K562 treated with DMSO at 1 percent for 24 hours (cell line): ENCODE data around the gene TSSC4. TPM values are rescaled to one million over a fixed set of nuclear protein-coding genes. Genes with fewer than 3 reads are reported as not detected.

Source experiments
- total RNA-seq: library from RNA; unstranded; fragments of 300-600 nt; gene quantifications from 2 replicates; pipeline ENCODE4 v1.2.3, GENCODE V29; 2022; ENCODE audit warnings: low read depth; ENCODE audit not compliant: insufficient read depth

The TSSC4 gene
- total RNA-seq: 43.9 and 50.6 TPM in 2 replicates

GRCh38 chr11:2400069-2400761 is at the start of gene TSSC4:
TSS of gene TSSC4 (plus strand) at chr11:2400750. CDS start at chr11:2402634, 1,884 bp downstream.

GRCh38 chr11:2376751-2377451 is 23.6 kb upstream of the TSSC4 start, which contains the start of gene CD81:
TSS of gene CD81 (plus strand) at chr11:2377310. CDS start at chr11:2377550, 240 bp downstream.

GRCh38 chr11:2443881-2444820 is 43.6 kb downstream of the TSSC4 start, which contains the start of gene TRPM5:
TSS of gene TRPM5 (minus strand) at chr11:2444514. CDS start at chr11:2423036, 21,478 bp downstream.

GRCh38 chr11:2444821-2445745 is 44.5 kb downstream of the TSSC4 start, which contains the start of gene KCNQ1:
TSS of gene KCNQ1 (plus strand) at chr11:2445008. CDS start at chr11:2445099, 91 bp downstream.

Other genes with a start within 250 kb of the TSSC4 start
- gene INS, start 239.5 kb upstream of the TSSC4 start, total RNA-seq: not detected in 2 replicates
- gene TH, start 228.9 kb upstream of the TSSC4 start, total RNA-seq: not detected in 2 replicates
- gene ASCL2, start 130.2 kb upstream of the TSSC4 start, total RNA-seq: 0.34 and 0.36 TPM in 2 replicates
- gene C11orf21, start 98.8 kb upstream of the TSSC4 start, total RNA-seq: 0.65 and 0.97 TPM in 2 replicates
- 0.82 and 2.6 TPM in 2 replicates for gene TSPAN32, start 98.7 kb upstream of the TSSC4 start, total RNA-seq
- gene CD81, start 23.4 kb upstream of the TSSC4 start, total RNA-seq: 238 TPM in 2 replicates
- not detected in 2 replicates for gene TRPM5, start 43.8 kb downstream of the TSSC4 start, total RNA-seq
- gene KCNQ1, start 44.3 kb downstream of the TSSC4 start, total RNA-seq: not detected in 2 replicates